H1 (cell line): ENCODE results near the gene CCDC38. TPM values are rescaled to one million over a fixed set of nuclear protein-coding genes. Genes with fewer than 3 reads are reported as not detected.

ENCODE experiments used
- ATF2 ChIP-seq: IDR thresholded peaks from 2 replicates; pipeline ENCODE4 v1.6.1; 2012; ENCODE audit warnings: low read length, inconsistent platforms
- JUND ChIP-seq: IDR thresholded peaks from 2 replicates; pipeline ENCODE4 v1.6.1; 2011; ENCODE audit warnings: mild to moderate bottlenecking, improper control_type of control experiment, low read length
- MAFK ChIP-seq: IDR thresholded peaks from 2 replicates; pipeline ENCODE4 v1.6.1; 2012; ENCODE audit warnings: low read depth, mild to moderate bottlenecking, improper control_type of control experiment, low read length
- SIRT6 ChIP-seq: IDR thresholded peaks from one replicate; pipeline ENCODE4 v1.7.1; 2012; ENCODE audit warnings: low read length, inconsistent platforms
- SP2 ChIP-seq: IDR thresholded peaks from 2 replicates; pipeline ENCODE4 v1.6.1; 2012; ENCODE audit warnings: mild to moderate bottlenecking, low read length, inconsistent platforms
- TAF1 ChIP-seq: IDR thresholded peaks from 2 replicates; pipeline ENCODE4 v1.6.1; 2011; ENCODE audit warnings: mild to moderate bottlenecking, low read depth, low read length
- TCF12 ChIP-seq: IDR thresholded peaks from 2 replicates; pipeline ENCODE4 v1.6.1; 2011; ENCODE audit warnings: low read depth, mild to moderate bottlenecking, low read length
- polyA plus RNA-seq, 7 experiments: library from polyadenylated mRNA; depleted of rRNA in 3 of 7; stranded (reverse) in 5 of 7; unstranded in 2 of 7; fragments of >200 nt in 5 of 7; fragments of 200-250 nt in 2 of 7; gene quantifications; 1 replicate in 5 of 7; 2 replicates in 1 of 7; 4 replicates in 1 of 7; pipeline versions ENCODE4 v1.2.1 to v1.2.3, GENCODE V29; 2011 to 2013; ENCODE audit warnings: missing spikeins in 2 of 7, mixed read lengths in 2 of 7
- total RNA-seq: library from RNA; stranded (reverse); fragmentation: NEBNext Ultra II Directional; extraction: Animal tissue kit (Norgen Biotek cat#: 25700); gene quantifications from 2 replicates; pipeline ENCODE4 v1.2.1, GENCODE V29; 2021
- TF ChIP-seq, protein P1 (sequence below): fragments of 300-600 bp; sonication (generic); IDR thresholded peaks from 2 replicates; pipeline ENCODE4 v1.7.1; 2012; ENCODE audit warnings: low read length, moderate library complexity, mild to moderate bottlenecking, inconsistent platforms; ENCODE audit not compliant: insufficient replicate concordance

CCDC38 gene
- total and polyA plus RNA-seq, 2 of the 8 experiments (the other 6 are each of a cell fraction or from before 2014, with no cell fraction given), result not detected

GRCh38 chr12:95859947-95860850 lies 82.2 kb downstream of the CCDC38 start (continued):
- TF ChIP-seq, protein P1, sequence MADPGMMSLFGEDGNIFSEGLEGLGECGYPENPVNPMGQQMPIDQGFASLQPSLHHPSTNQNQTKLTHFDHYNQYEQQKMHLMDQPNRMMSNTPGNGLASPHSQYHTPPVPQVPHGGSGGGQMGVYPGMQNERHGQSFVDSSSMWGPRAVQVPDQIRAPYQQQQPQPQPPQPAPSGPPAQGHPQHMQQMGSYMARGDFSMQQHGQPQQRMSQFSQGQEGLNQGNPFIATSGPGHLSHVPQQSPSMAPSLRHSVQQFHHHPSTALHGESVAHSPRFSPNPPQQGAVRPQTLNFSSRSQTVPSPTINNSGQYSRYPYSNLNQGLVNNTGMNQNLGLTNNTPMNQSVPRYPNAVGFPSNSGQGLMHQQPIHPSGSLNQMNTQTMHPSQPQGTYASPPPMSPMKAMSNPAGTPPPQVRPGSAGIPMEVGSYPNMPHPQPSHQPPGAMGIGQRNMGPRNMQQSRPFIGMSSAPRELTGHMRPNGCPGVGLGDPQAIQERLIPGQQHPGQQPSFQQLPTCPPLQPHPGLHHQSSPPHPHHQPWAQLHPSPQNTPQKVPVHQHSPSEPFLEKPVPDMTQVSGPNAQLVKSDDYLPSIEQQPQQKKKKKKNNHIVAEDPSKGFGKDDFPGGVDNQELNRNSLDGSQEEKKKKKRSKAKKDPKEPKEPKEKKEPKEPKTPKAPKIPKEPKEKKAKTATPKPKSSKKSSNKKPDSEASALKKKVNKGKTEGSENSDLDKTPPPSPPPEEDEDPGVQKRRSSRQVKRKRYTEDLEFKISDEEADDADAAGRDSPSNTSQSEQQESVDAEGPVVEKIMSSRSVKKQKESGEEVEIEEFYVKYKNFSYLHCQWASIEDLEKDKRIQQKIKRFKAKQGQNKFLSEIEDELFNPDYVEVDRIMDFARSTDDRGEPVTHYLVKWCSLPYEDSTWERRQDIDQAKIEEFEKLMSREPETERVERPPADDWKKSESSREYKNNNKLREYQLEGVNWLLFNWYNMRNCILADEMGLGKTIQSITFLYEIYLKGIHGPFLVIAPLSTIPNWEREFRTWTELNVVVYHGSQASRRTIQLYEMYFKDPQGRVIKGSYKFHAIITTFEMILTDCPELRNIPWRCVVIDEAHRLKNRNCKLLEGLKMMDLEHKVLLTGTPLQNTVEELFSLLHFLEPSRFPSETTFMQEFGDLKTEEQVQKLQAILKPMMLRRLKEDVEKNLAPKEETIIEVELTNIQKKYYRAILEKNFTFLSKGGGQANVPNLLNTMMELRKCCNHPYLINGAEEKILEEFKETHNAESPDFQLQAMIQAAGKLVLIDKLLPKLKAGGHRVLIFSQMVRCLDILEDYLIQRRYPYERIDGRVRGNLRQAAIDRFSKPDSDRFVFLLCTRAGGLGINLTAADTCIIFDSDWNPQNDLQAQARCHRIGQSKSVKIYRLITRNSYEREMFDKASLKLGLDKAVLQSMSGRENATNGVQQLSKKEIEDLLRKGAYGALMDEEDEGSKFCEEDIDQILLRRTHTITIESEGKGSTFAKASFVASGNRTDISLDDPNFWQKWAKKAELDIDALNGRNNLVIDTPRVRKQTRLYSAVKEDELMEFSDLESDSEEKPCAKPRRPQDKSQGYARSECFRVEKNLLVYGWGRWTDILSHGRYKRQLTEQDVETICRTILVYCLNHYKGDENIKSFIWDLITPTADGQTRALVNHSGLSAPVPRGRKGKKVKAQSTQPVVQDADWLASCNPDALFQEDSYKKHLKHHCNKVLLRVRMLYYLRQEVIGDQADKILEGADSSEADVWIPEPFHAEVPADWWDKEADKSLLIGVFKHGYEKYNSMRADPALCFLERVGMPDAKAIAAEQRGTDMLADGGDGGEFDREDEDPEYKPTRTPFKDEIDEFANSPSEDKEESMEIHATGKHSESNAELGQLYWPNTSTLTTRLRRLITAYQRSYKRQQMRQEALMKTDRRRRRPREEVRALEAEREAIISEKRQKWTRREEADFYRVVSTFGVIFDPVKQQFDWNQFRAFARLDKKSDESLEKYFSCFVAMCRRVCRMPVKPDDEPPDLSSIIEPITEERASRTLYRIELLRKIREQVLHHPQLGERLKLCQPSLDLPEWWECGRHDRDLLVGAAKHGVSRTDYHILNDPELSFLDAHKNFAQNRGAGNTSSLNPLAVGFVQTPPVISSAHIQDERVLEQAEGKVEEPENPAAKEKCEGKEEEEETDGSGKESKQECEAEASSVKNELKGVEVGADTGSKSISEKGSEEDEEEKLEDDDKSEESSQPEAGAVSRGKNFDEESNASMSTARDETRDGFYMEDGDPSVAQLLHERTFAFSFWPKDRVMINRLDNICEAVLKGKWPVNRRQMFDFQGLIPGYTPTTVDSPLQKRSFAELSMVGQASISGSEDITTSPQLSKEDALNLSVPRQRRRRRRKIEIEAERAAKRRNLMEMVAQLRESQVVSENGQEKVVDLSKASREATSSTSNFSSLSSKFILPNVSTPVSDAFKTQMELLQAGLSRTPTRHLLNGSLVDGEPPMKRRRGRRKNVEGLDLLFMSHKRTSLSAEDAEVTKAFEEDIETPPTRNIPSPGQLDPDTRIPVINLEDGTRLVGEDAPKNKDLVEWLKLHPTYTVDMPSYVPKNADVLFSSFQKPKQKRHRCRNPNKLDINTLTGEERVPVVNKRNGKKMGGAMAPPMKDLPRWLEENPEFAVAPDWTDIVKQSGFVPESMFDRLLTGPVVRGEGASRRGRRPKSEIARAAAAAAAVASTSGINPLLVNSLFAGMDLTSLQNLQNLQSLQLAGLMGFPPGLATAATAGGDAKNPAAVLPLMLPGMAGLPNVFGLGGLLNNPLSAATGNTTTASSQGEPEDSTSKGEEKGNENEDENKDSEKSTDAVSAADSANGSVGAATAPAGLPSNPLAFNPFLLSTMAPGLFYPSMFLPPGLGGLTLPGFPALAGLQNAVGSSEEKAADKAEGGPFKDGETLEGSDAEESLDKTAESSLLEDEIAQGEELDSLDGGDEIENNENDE, result no peak
- TF ChIP-seq SIRT6, result no peak
- TF ChIP-seq TAF1, result no peak
- no peak for TF ChIP-seq TCF12
- no peak for TF ChIP-seq MAFK
- TF ChIP-seq SP2, result no peak
- no peak for TF ChIP-seq JUND
- TF ChIP-seq ATF2, result no peak
